Activated T-helper 1 cell treated with anti-CD3 and anti-CD28 coated beads, Interleukin-12 subunit alpha, Interleukin-12 subunit beta, Interleukin-2, Interleukin-4 antibody, amounts not matched to agents 30 ng/mL and 10 ng/mL and 1 ng/mL, durations not matched to agents 14 hours and 24 hours and 36 hours (primary cell): ENCODE measurements around the gene HSDL2. TPM values are rescaled to one million over a fixed set of nuclear protein-coding genes. Genes with fewer than 3 reads are reported as not detected.
A peak's percentile ranks its signal among the peaks of the same experiment; 100 is the strongest.
"Not testable (repeated sequence)": the region's sequence is repeated elsewhere in the genome, so short reads cannot be mapped to it uniquely, and the experiment has no call there.

ENCODE experiments used
- DNase-seq: peaks from one replicate; pipeline ENCODE4 v3.0.0; 2021; ENCODE audit warnings: low spot score
- H3K27ac Mint-ChIP-seq: one replicate; pipeline ENCODE4 v1.8.0; 2021; ENCODE audit warnings: mild to moderate bottlenecking, mixed read lengths
- H3K27me3 Mint-ChIP-seq: one replicate; pipeline ENCODE4 v1.8.0; 2022; ENCODE audit warnings: mild to moderate bottlenecking, moderate library complexity, mixed read lengths; ENCODE audit not compliant: insufficient read depth
- H3K36me3 Mint-ChIP-seq: one replicate; pipeline ENCODE4 v1.8.0; 2021; ENCODE audit warnings: low read depth, mixed read lengths
- H3K4me1 Mint-ChIP-seq: one replicate; pipeline ENCODE4 v1.8.0; 2021; ENCODE audit warnings: low read depth, mixed read lengths
- H3K4me3 Mint-ChIP-seq: one replicate; pipeline ENCODE4 v1.8.0; 2021; ENCODE audit warnings: mild to moderate bottlenecking, moderate library complexity, mixed read lengths
- H3K9me3 Mint-ChIP-seq: one replicate; pipeline ENCODE4 v1.8.0; 2021; ENCODE audit warnings: mixed read lengths
- intact Hi-C: fragments of 100-400 bp; cut with micrococcal nuclease; formaldehyde crosslinking; loops from one replicate; pipeline ENCODE4 v1.15.1; 2024
- total RNA-seq: library from RNA; stranded (reverse); gene quantifications from 2 replicates; pipeline ENCODE4 v1.2.3, GENCODE V29; 2022

The HSDL2 gene
- total RNA-seq, 1 donor from 2014 or later, result 13.0 TPM

- no peak for DNase-seq
- peaks cover 12% of the 10 kb centered on the region for H3K36me3 Mint-ChIP-seq
- H3K9me3 Mint-ChIP-seq, result peaks cover 26% of the 10 kb centered on the region
- peaks cover 5% of the 10 kb centered on the region for H3K4me1 Mint-ChIP-seq
- intact Hi-C loops, result no loop called here
- H3K27ac Mint-ChIP-seq, result no peak overlapping the region
- H3K27me3 Mint-ChIP-seq, result no peaks in the 10 kb centered on the region
- no peak overlapping the region for H3K4me3 Mint-ChIP-seq
Observed at GRCh38 chr9:112371060-112371459, 8.8 kb upstream of the HSDL2 start.

GRCh38 chr9:112373666-112374065 lies 6.2 kb upstream of the HSDL2 start:
- H3K27ac Mint-ChIP-seq, intact Hi-C loops: not testable (repeated sequence)

GRCh38 chr9:112374232-112374631 lies 5.7 kb upstream of the HSDL2 start:
- DNase-seq, H3K27ac Mint-ChIP-seq, intact Hi-C loops, H3K4me3 Mint-ChIP-seq, H3K27me3 Mint-ChIP-seq, H3K36me3 Mint-ChIP-seq: not testable (repeated sequence)
- Mint-ChIP-seq H3K9me3 (peaks cover 13% of the 10 kb centered on the region), H3K4me1 (peaks cover 31% of the 10 kb centered on the region)

More at GRCh38 chr9:112373666-112374065, 6.2 kb upstream of the HSDL2 start:
- Mint-ChIP-seq H3K9me3 (peaks cover 14% of the 10 kb centered on the region), H3K4me1 (peaks cover 25% of the 10 kb centered on the region)
- not testable (repeated sequence) for H3K27me3 Mint-ChIP-seq, H3K4me3 Mint-ChIP-seq, DNase-seq, H3K36me3 Mint-ChIP-seq

GRCh38 chr9:112375361-112375760 lies 4.5 kb upstream of the HSDL2 start:
- Mint-ChIP-seq H3K9me3 (peaks cover 5% of the 10 kb centered on the region), H3K36me3 (peaks cover 10% of the 10 kb centered on the region), H3K4me1 (peaks cover 34% of the 10 kb centered on the region), H3K27ac (no peak overlapping the region), H3K4me3 (no peak overlapping the region), H3K27me3 (no peaks in the 10 kb centered on the region)
- intact Hi-C loops, result loop anchor here (5.0 kb wide), 2 partner anchors 278 to 478 kb away; partner anchors contain the start of gene UGCG
- no peak for DNase-seq

GRCh38 chr9:112377087-112377486 lies 2.8 kb upstream of the HSDL2 start:
- DNase-seq, result peak; percentile 2
- no peak overlapping the region for H3K4me3 Mint-ChIP-seq
- H3K9me3 Mint-ChIP-seq, result no peaks in the 10 kb centered on the region
- peaks cover 8% of the 10 kb centered on the region for H3K36me3 Mint-ChIP-seq
- no peaks in the 10 kb centered on the region for H3K27me3 Mint-ChIP-seq
- no peak overlapping the region for H3K27ac Mint-ChIP-seq
- H3K4me1 Mint-ChIP-seq, result peaks cover 43% of the 10 kb centered on the region
- intact Hi-C loops, result loop anchor here (5.0 kb wide), 2 partner anchors 280 to 480 kb away; partner anchors contain the start of gene UGCG

GRCh38 chr9:112377684-112378327 lies 2.1 kb upstream of the HSDL2 start:
- Mint-ChIP-seq H3K36me3 (peaks cover 4% of the 10 kb centered on the region), H3K4me1 (peaks cover 46% of the 10 kb centered on the region), H3K9me3 (no peaks in the 10 kb centered on the region), H3K27ac (no peak overlapping the region), H3K27me3 (no peaks in the 10 kb centered on the region), H3K4me3 (peak overlapping the region; percentile 16)
- intact Hi-C loops, result loop anchor here (1.0 to 5.0 kb wide), 6 partner anchors 17 to 895 kb away; partner anchors contain the start of gene UGCG
- no peak for DNase-seq

GRCh38 chr9:112378328-112379176 lies 1.4 kb upstream of the HSDL2 start:
- H3K4me1 Mint-ChIP-seq, result peaks cover 47% of the 10 kb centered on the region
- no peaks in the 10 kb centered on the region for H3K27me3 Mint-ChIP-seq
- peak overlapping the region; percentile 99 for H3K27ac Mint-ChIP-seq
- peak overlapping the region; percentile 98 for H3K4me3 Mint-ChIP-seq
- DNase-seq, result peak; percentile 5
- H3K36me3 Mint-ChIP-seq, result peaks cover 4% of the 10 kb centered on the region
- H3K9me3 Mint-ChIP-seq, result no peaks in the 10 kb centered on the region
- intact Hi-C loops, result loop anchor here (1.0 to 5.0 kb wide), 14 partner anchors 18 to 896 kb away; partner anchors contain the start of genes INIP, KIAA1958, SNX30 and UGCG

- H3K27me3 Mint-ChIP-seq, result no peaks in the 10 kb centered on the region
- H3K4me3 Mint-ChIP-seq, result peak overlapping the region; percentile 98
- H3K27ac Mint-ChIP-seq, result peak overlapping the region; percentile 99
- intact Hi-C loops, result loop anchor here (1.0 to 5.0 kb wide), 14 partner anchors 19 to 897 kb away; partner anchors contain the start of genes DNAJC25, INIP, KIAA1958 and SNX30
- H3K36me3 Mint-ChIP-seq, result peaks cover 4% of the 10 kb centered on the region
- peaks cover 52% of the 10 kb centered on the region for H3K4me1 Mint-ChIP-seq
- no peaks in the 10 kb centered on the region for H3K9me3 Mint-ChIP-seq
- DNase-seq, result peak; percentile 97
Observed at GRCh38 chr9:112379177-112380101, 469 bp upstream of the HSDL2 start.

- peak; percentile 3 for DNase-seq
- H3K4me1 Mint-ChIP-seq, result peaks cover 57% of the 10 kb centered on the region
- H3K36me3 Mint-ChIP-seq, result no peaks in the 10 kb centered on the region
Observed at GRCh38 chr9:112380825-112381221, 915 bp downstream of the HSDL2 start.

GRCh38 chr9:112382066-112382465 lies 2.2 kb downstream of the HSDL2 start:
- no peak for DNase-seq
- Mint-ChIP-seq H3K4me3 (no peak overlapping the region), H3K9me3 (no peaks in the 10 kb centered on the region), H3K27me3 (no peaks in the 10 kb centered on the region), H3K27ac (no peak overlapping the region), H3K36me3 (no peaks in the 10 kb centered on the region), H3K4me1 (peaks cover 59% of the 10 kb centered on the region)
- intact Hi-C loops, result no loop called here

More at GRCh38 chr9:112380825-112381221, 915 bp downstream of the HSDL2 start:
- Mint-ChIP-seq H3K27me3 (no peaks in the 10 kb centered on the region), H3K4me3 (peak overlapping the region; percentile 98), H3K9me3 (no peaks in the 10 kb centered on the region), H3K27ac (peak overlapping the region; percentile 99)
- intact Hi-C loops, result loop anchor here (1.0 kb wide), 1 partner anchor 750 kb away; the partner anchor contains the start of gene DNAJC25

- no peak for DNase-seq
- no peak overlapping the region for H3K27ac Mint-ChIP-seq
- no peaks in the 10 kb centered on the region for H3K27me3 Mint-ChIP-seq
- H3K4me1 Mint-ChIP-seq, result peaks cover 57% of the 10 kb centered on the region
- H3K9me3 Mint-ChIP-seq, result no peaks in the 10 kb centered on the region
- intact Hi-C loops, result no loop called here
- H3K4me3 Mint-ChIP-seq, result no peak overlapping the region
- H3K36me3 Mint-ChIP-seq, result no peaks in the 10 kb centered on the region
Observed at GRCh38 chr9:112382501-112383364, 2.8 kb downstream of the HSDL2 start.
